ENCODE data around the gene MACROD2. TPM values are rescaled to one million over a fixed set of nuclear protein-coding genes. Genes with fewer than 3 reads are reported as not detected.

Gene MACROD2
- total RNA-seq, 1 experiment from 2014 or later, result 3.7 TPM

DNA sequence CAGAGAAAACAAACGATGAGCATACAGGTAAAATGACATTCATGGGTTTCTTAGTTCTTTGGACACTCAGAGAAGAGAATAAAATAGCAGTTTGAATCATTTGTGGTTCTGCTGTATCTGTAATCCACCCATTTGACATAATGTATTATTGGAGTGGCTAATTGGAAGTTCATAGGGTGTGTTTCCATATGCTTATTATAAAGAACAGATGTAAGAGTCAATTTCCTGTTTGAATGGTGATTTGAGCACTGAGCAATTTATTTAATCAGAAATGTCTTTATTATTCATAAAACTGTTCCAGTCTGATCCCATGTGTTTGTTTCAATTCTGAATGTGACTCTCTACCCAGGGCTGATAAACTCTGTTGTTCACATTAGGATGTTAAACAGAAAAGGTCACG is 1638.8 kb downstream of the MACROD2 start:
- Histone ChIP-seq H2AFZ (ENCODE audit: low read depth, low read length, poor library complexity, severe bottlenecking) (no peak overlapping the region), H3K9ac (ENCODE audit: low read length) (no peak overlapping the region), H3K4me3 (replicated peaks in 1 of 2; ENCODE audit: low read depth in 1 of 2, low read length in 2 of 2) (no peak overlapping the region), H4K20me1 (ENCODE audit: insufficient read depth) (no peaks in the 10 kb centered on the region), H3K27ac (ENCODE audit: low read depth, low read length) (no peak overlapping the region), H3K4me1 (ENCODE audit: control insufficient read depth in 1 of 2, insufficient read depth in 2 of 2, low read length in 2 of 2) (no peaks in the 10 kb centered on the region), H3K4me2 (ENCODE audit: low read length) (no peak overlapping the region), H3K36me3 (ENCODE audit: control insufficient read depth in 1 of 2, insufficient read depth in 2 of 2, low read length in 2 of 2) (no peaks in the 10 kb centered on the region), H3K9me3 (ENCODE audit: control insufficient read depth in 1 of 2, insufficient read depth in 1 of 2, low read depth in 1 of 2, low read length in 2 of 2) (peaks cover 7 to 16% of the 10 kb centered on the region in 2 experiments; a peak in 2 of 4 replicates), H3K27me3 (ENCODE audit: insufficient read depth, low read length) (no peaks in the 10 kb centered on the region), H3K9me2 (ENCODE audit: insufficient read depth) (no peaks in the 10 kb centered on the region), H3K79me2 (ENCODE audit: insufficient read depth, low read length) (no peaks in the 10 kb centered on the region)
- TF ChIP-seq RAD21 (IDR thresholded peaks at IDR 0.05; ENCODE audit: low read depth) (no peak), POLR2A (IDR thresholded peaks at IDR 0.05; ENCODE audit: borderline replicate concordance, extremely low read depth, insufficient read depth, insufficient read length) (no peak), SP1 (IDR thresholded peaks at IDR 0.05; ENCODE audit: low read depth) (no peak), ELF1 (IDR thresholded peaks at IDR 0.05; ENCODE audit: borderline replicate concordance, low read depth) (no peak), EGR1 (IDR thresholded peaks at IDR 0.05; ENCODE audit: low read depth) (no peak), CBX3 (IDR thresholded peaks at IDR 0.05; ENCODE audit: low read depth) (no peak), ZFX (IDR thresholded peaks at IDR 0.05) (no peak), POLR2AphosphoS5 (IDR thresholded peaks at IDR 0.05; ENCODE audit: low read depth, low read length) (no peak), SIN3A (IDR thresholded peaks at IDR 0.05; ENCODE audit: low read depth) (no peak), CEBPB (IDR thresholded peaks at IDR 0.05; ENCODE audit: low read depth) (no peak)
- TF ChIP-seq, protein P1, sequence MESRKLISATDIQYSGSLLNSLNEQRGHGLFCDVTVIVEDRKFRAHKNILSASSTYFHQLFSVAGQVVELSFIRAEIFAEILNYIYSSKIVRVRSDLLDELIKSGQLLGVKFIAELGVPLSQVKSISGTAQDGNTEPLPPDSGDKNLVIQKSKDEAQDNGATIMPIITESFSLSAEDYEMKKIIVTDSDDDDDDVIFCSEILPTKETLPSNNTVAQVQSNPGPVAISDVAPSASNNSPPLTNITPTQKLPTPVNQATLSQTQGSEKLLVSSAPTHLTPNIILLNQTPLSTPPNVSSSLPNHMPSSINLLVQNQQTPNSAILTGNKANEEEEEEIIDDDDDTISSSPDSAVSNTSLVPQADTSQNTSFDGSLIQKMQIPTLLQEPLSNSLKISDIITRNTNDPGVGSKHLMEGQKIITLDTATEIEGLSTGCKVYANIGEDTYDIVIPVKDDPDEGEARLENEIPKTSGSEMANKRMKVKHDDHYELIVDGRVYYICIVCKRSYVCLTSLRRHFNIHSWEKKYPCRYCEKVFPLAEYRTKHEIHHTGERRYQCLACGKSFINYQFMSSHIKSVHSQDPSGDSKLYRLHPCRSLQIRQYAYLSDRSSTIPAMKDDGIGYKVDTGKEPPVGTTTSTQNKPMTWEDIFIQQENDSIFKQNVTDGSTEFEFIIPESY (IDR thresholded peaks at IDR 0.05; ENCODE audit: extremely low read depth, insufficient replicate concordance, low read length), result no peak
- TF ChIP-seq, protein P2, sequence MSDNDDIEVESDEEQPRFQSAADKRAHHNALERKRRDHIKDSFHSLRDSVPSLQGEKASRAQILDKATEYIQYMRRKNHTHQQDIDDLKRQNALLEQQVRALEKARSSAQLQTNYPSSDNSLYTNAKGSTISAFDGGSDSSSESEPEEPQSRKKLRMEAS (IDR thresholded peaks at IDR 0.05), result no peak
- TF ChIP-seq, protein P3, sequence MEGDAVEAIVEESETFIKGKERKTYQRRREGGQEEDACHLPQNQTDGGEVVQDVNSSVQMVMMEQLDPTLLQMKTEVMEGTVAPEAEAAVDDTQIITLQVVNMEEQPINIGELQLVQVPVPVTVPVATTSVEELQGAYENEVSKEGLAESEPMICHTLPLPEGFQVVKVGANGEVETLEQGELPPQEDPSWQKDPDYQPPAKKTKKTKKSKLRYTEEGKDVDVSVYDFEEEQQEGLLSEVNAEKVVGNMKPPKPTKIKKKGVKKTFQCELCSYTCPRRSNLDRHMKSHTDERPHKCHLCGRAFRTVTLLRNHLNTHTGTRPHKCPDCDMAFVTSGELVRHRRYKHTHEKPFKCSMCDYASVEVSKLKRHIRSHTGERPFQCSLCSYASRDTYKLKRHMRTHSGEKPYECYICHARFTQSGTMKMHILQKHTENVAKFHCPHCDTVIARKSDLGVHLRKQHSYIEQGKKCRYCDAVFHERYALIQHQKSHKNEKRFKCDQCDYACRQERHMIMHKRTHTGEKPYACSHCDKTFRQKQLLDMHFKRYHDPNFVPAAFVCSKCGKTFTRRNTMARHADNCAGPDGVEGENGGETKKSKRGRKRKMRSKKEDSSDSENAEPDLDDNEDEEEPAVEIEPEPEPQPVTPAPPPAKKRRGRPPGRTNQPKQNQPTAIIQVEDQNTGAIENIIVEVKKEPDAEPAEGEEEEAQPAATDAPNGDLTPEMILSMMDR (IDR thresholded peaks at IDR 0.05 in 2 of 3, conservative IDR thresholded peaks at IDR 0.05 in 1 of 3; ENCODE audit: borderline replicate concordance in 1 of 3, insufficient read depth in 1 of 3, low read depth in 2 of 3, low read length in 2 of 3), result no peak
- DNase-seq (ENCODE audit: low read depth, low spot score) (no peak), ATAC-seq (no peak)
- BruUV-seq (replicated peaks), result no TSS peak
- ChIA-PET CTCF (no interaction called here), RAD21 (ENCODE audit: low non-redundant PET in 1 of 2, low total read pairs in 2 of 2, uncharacterized antibody in 2 of 2, unreplicated experiment in 2 of 2) (no interaction called here), POLR2A (no interaction called here)
- intact Hi-C loops (cut with micrococcal nuclease), result no loop called here

Data from HCT116 (cell line).